IMR-90 (cell line): ENCODE data around the gene AZU1. TPM values are rescaled to one million over a fixed set of nuclear protein-coding genes. Genes with fewer than 3 reads are reported as not detected.
"Not testable (repeated sequence)": the region's sequence is repeated elsewhere in the genome, so short reads cannot be mapped to it uniquely, and the experiment has no call there.

Experiments used
- ATAC-seq: fragments of 200-7000 bp; cut with Tn5 transposase; 2 replicates; pipeline ENCODE4 v1.9.1; 2020; ENCODE audit warnings: low read depth, mild to moderate bottlenecking, moderate library complexity
- BruUV-seq: library from RNA; stranded (reverse); fragments of 400-500 nt; replicated peaks from 2 replicates; lab custom pipeline; 2021; lab: Mats Ljungman, UMichigan
- CTCF ChIA-PET: fragments of 300-600 bp; formaldehyde crosslinking; extraction: SDS; loops from one replicate; lab custom pipeline; 2021; ENCODE audit warnings: antibody characterized with exemption; lab: Yijun Ruan, JAX
- POLR2A ChIA-PET: fragments of 300-600 bp; sonication (Branson Sonifier 250); formaldehyde crosslinking; loops from one replicate; lab custom pipeline; 2022; ENCODE audit warnings: antibody characterized with exemption; ENCODE audit not compliant: unreplicated experiment; lab: Charles Lee
- DNase-seq: peaks from one replicate; pipeline ENCODE4 v3.0.0; 2013
- H2AFZ ChIP-seq: replicated peaks from 2 replicates; pipeline ENCODE3; 2013; ENCODE audit warnings: low read length, mild to moderate bottlenecking; ENCODE audit not compliant: poor library complexity
- H2AK5ac ChIP-seq: 2 replicates; pipeline ENCODE4 v1.6.1; 2013; ENCODE audit warnings: low read depth, low read length, inconsistent platforms
- H2AK9ac ChIP-seq: replicated peaks from 2 replicates; pipeline ENCODE3; 2013; ENCODE audit warnings: mild to moderate bottlenecking, low read depth, low read length, moderate library complexity; ENCODE audit not compliant: poor library complexity
- H2BK120ac ChIP-seq: 2 replicates; pipeline ENCODE4 v1.6.1; 2013; ENCODE audit warnings: low read depth, low read length, inconsistent platforms
- H2BK15ac ChIP-seq: 3 replicates; pipeline ENCODE4 v1.6.1; 2013; ENCODE audit warnings: low read depth, low read length, inconsistent platforms
- H2BK20ac ChIP-seq: 2 replicates; pipeline ENCODE4 v1.6.1; 2013; ENCODE audit warnings: low read depth, mild to moderate bottlenecking, inconsistent platforms, low read length, moderate library complexity
- H2BK5ac ChIP-seq: 2 replicates; pipeline ENCODE4 v1.6.1; 2013; ENCODE audit warnings: mild to moderate bottlenecking, low read depth, low read length, inconsistent platforms; ENCODE audit not compliant: poor library complexity, severe bottlenecking
- H3K14ac ChIP-seq: replicated peaks from 2 replicates; pipeline ENCODE4 v1.6.1; 2013; ENCODE audit warnings: low read depth, low read length, inconsistent platforms
- H3K18ac ChIP-seq: 2 replicates; pipeline ENCODE4 v1.6.1; 2013; ENCODE audit warnings: low read depth, low read length, control low read depth
- H3K23ac ChIP-seq: 2 replicates; pipeline ENCODE4 v1.6.1; 2013; ENCODE audit warnings: low read depth, low read length, inconsistent platforms
- H3K27ac ChIP-seq: 2 replicates; pipeline ENCODE4 v1.5.1; 2013; ENCODE audit warnings: mild to moderate bottlenecking, control low read depth, low read length; ENCODE audit not compliant: insufficient read depth
- H3K27me3 ChIP-seq: 2 replicates; pipeline ENCODE4 v1.6.1; 2013; ENCODE audit warnings: low read length; ENCODE audit not compliant: control insufficient read depth, insufficient read depth
- H3K36me3 ChIP-seq: 2 replicates; pipeline ENCODE4 v1.6.1; 2013; ENCODE audit warnings: low read length, mixed read lengths; ENCODE audit not compliant: control insufficient read depth, insufficient read depth
- H3K4ac ChIP-seq: 2 replicates; pipeline ENCODE4 v1.6.1; 2013; ENCODE audit warnings: low read depth, low read length, inconsistent platforms
- H3K4me1 ChIP-seq: 2 replicates; pipeline ENCODE4 v1.6.1; 2013; ENCODE audit warnings: low read length, mixed read lengths; ENCODE audit not compliant: control insufficient read depth, insufficient read depth
- H3K4me2 ChIP-seq: 2 replicates; pipeline ENCODE4 v1.6.1; 2013; ENCODE audit warnings: low read depth, mild to moderate bottlenecking, control low read depth, low read length, moderate library complexity
- H3K4me3 ChIP-seq: 2 replicates; pipeline ENCODE4 v1.5.1; 2013; ENCODE audit warnings: low read depth, mild to moderate bottlenecking, control low read depth, low read length, moderate library complexity; ENCODE audit not compliant: insufficient read depth
- H3K56ac ChIP-seq: 2 replicates; pipeline ENCODE4 v1.6.1; 2013; ENCODE audit warnings: low read length, inconsistent platforms; ENCODE audit not compliant: insufficient read depth; ENCODE audit errors: extremely low read depth
- H3K79me1 ChIP-seq, 2 experiments: 2 replicates each; pipeline ENCODE4 v1.6.1; 2013; ENCODE audit warnings: low read length in 2 of 2, inconsistent platforms in 1 of 2, low read depth in 1 of 2
- H3K9ac ChIP-seq: 2 replicates; pipeline ENCODE4 v1.6.1; 2013; ENCODE audit warnings: low read depth, low read length, control low read depth
- H3K9me1 ChIP-seq: 2 replicates; pipeline ENCODE4 v1.6.1; 2013; ENCODE audit warnings: low read length, inconsistent platforms; ENCODE audit not compliant: insufficient read depth
- H3K9me3 ChIP-seq: 2 replicates; pipeline ENCODE4 v1.6.1; 2013; ENCODE audit warnings: low read length; ENCODE audit not compliant: control insufficient read depth, insufficient read depth
- H4K20me1 ChIP-seq: 2 replicates; pipeline ENCODE4 v1.6.1; 2013; ENCODE audit warnings: low read length, inconsistent platforms; ENCODE audit not compliant: insufficient read depth
- H4K5ac ChIP-seq: 2 replicates; pipeline ENCODE4 v1.6.1; 2013; ENCODE audit warnings: mild to moderate bottlenecking, low read depth, low read length, control low read depth
- H4K8ac ChIP-seq, 2 experiments: 2 replicates each; pipeline ENCODE4 v1.6.1; 2013; ENCODE audit warnings: low read depth in 2 of 2, low read length in 2 of 2, control low read depth in 1 of 2, inconsistent platforms in 1 of 2
- H4K91ac ChIP-seq: 2 replicates; pipeline ENCODE4 v1.6.1; 2013; ENCODE audit warnings: low read depth, low read length, inconsistent platforms; ENCODE audit not compliant: insufficient read depth
- WGBS, 2 experiments: methylation state at CpG; one replicate each; pipeline versions ENCODE4 v1.1.5 to v1.1.7; 2013; ENCODE audit warnings: missing lambda C conversion rate in 2 of 2; ENCODE audit not compliant: insufficient read length in 1 of 2; ENCODE audit errors: extremely low coverage in 2 of 2; 5-methylcytosine and 5-hydroxymethylcytosine counted together
- dilution Hi-C: fragments of 300-500 bp; cut with HindIII; formaldehyde crosslinking; loops from one replicate; pipeline ENCODE4 v1.14.3; 2018; ENCODE audit warnings: low sequenced_read_pairs; ENCODE audit not compliant: unreplicated experiment
- in situ Hi-C: fragments of 300-500 bp; cut with MboI; formaldehyde crosslinking; loops from 3 replicates; pipeline ENCODE4 v1.14.3; 2019; ENCODE audit warnings: low sequenced_read_pairs, inconsistent platforms, mixed read lengths
- intact Hi-C: fragments of 100-400 bp; cut with micrococcal nuclease; formaldehyde crosslinking; loops from 2 replicates; pipeline ENCODE4 v1.10.0; 2022
- polyA plus RNA-seq, 3 experiments: library from polyadenylated mRNA; depleted of rRNA; stranded (reverse); fragments of >200 nt; gene quantifications; 2 replicates each; pipeline ENCODE4 v1.2.3, GENCODE V29; 2012; ENCODE audit warnings: low replicate concordance in 1 of 3
- total RNA-seq: library from RNA; depleted of rRNA; stranded (reverse); fragments of >200 nt; gene quantifications from 2 replicates; pipeline ENCODE4 v1.2.3, GENCODE V29; 2012

The AZU1 gene
- total and polyA plus RNA-seq, 2 of the 4 experiments (the other 2 are of a cell fraction) = 0.12 TPM; not detected in 1

GRCh38 chr19:877992-878660 is 50.5 kb downstream of the AZU1 start:
- DNase-seq, H2BK15ac ChIP-seq, H3K4me2 ChIP-seq, H3K27me3 ChIP-seq, CTCF ChIA-PET, H3K9me1 ChIP-seq, H2AK5ac ChIP-seq, H3K9me3 ChIP-seq, H3K27ac ChIP-seq, H3K79me1 ChIP-seq, H4K8ac ChIP-seq, H3K4ac ChIP-seq, H2BK20ac ChIP-seq, H3K23ac ChIP-seq, H2AK9ac ChIP-seq, H3K18ac ChIP-seq, H2AFZ ChIP-seq, H3K9ac ChIP-seq, H2BK120ac ChIP-seq, H3K4me3 ChIP-seq, H4K91ac ChIP-seq, ATAC-seq, dilution Hi-C loops, H3K14ac ChIP-seq, H3K56ac ChIP-seq, POLR2A ChIA-PET, H4K5ac ChIP-seq, intact Hi-C loops, H2BK5ac ChIP-seq, H3K4me1 ChIP-seq, BruUV-seq, in situ Hi-C loops: not testable (repeated sequence)
- WGBS, 2 experiments = 92% methylated on average over 2 of the region's 23 CpGs; no CpG with 5 or more reads in 1 of the 2 experiments
- Histone ChIP-seq H3K36me3 (peaks cover 63% of the 10 kb centered on the region), H4K20me1 (peaks cover 10% of the 10 kb centered on the region)

- H2BK15ac ChIP-seq, dilution Hi-C loops, in situ Hi-C loops, H3K56ac ChIP-seq, H3K9ac ChIP-seq, intact Hi-C loops, DNase-seq, H3K14ac ChIP-seq, H3K23ac ChIP-seq, H3K27me3 ChIP-seq, H4K5ac ChIP-seq, H3K27ac ChIP-seq, H2AK5ac ChIP-seq, H2BK5ac ChIP-seq, H3K4ac ChIP-seq, H4K91ac ChIP-seq, H2BK20ac ChIP-seq, H3K4me2 ChIP-seq, H2BK120ac ChIP-seq, BruUV-seq, H3K9me3 ChIP-seq, H3K9me1 ChIP-seq, H2AFZ ChIP-seq, CTCF ChIA-PET, H3K4me1 ChIP-seq, H3K4me3 ChIP-seq, H3K18ac ChIP-seq, H2AK9ac ChIP-seq, H3K79me1 ChIP-seq, H4K8ac ChIP-seq, ATAC-seq: not testable (repeated sequence)
- Histone ChIP-seq H4K20me1 (peaks cover 10% of the 10 kb centered on the region), H3K36me3 (peaks cover 67% of the 10 kb centered on the region)
- WGBS, 2 experiments = 78% methylated on average over 12 of the region's 24 CpGs; no CpG with 5 or more reads in 1 of the 2 experiments
- POLR2A ChIA-PET = interaction anchor here (0.6 kb wide), 1 partner anchor 30 kb away, joined by 4 read pairs; no protein-coding TSS in a partner anchor
These were observed 51.3 kb downstream of the AZU1 start for GRCh38 chr19:878751-879561.
